Rectal smooth muscle tissue (tissue), 1 donor: ENCODE results near the gene ITGA7.

Experiments used
- H3K27ac ChIP-seq: one replicate; pipeline ENCODE4 v1.7.0; 2013; ENCODE audit warnings: low read depth, low read length, inconsistent platforms
- H3K27me3 ChIP-seq: one replicate; pipeline ENCODE4 v1.7.0; 2013; ENCODE audit warnings: low read length; ENCODE audit not compliant: control insufficient read depth, insufficient read depth
- H3K36me3 ChIP-seq: one replicate; pipeline ENCODE4 v1.7.0; 2013; ENCODE audit warnings: low read length; ENCODE audit not compliant: control insufficient read depth, insufficient read depth
- H3K4me1 ChIP-seq: one replicate; pipeline ENCODE4 v1.7.0; 2013; ENCODE audit warnings: low read length; ENCODE audit not compliant: control insufficient read depth, insufficient read depth
- H3K4me3 ChIP-seq: one replicate; pipeline ENCODE4 v1.7.0; 2013; ENCODE audit warnings: low read length
- H3K9ac ChIP-seq: one replicate; pipeline ENCODE4 v1.7.0; 2013; ENCODE audit warnings: low read length

The ITGA7 gene

DNA sequence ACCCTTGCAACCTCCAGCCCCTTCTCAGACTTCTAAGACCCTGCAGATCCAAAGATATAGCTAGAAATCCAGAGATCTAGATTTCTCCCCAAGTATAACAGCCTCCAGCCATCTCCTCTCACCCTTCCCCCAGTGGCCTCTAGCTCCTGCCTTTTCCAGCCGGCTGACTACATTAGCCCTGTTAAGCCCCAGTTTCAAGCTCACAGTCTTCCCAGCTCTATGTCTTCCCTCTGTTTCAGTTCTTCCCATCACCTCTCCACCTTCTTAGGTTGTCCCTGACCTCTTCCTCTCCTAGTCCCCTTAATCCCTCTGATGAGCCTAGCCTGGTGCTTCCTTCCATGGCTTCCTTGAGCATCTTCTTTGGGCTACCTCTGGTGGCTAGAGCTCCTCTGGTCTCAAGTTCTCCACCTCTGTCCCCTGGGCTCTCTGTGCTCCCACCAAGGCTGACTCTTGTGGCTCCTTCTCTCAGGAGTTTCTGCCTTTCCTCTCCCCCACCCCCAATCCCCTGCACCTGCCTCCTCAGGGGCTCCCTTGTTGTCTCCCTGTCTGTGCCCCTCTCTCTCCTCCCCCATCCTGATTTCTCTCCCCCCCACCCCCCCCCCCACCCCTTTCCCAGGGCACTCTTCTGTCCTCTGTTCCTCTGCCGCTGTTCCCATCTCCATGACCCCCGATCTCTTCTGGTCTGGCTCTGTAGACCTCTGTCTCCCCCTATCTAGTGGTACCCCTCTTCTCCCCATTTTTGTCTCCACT, 34.4 kb upstream of the ITGA7 start:
- Histone ChIP-seq H3K27me3 (no peaks in the 10 kb centered on the region), H3K27ac (peak overlapping the region; percentile 77), H3K4me1 (peaks cover 8% of the 10 kb centered on the region), H3K4me3 (peak overlapping the region; percentile 50), H3K36me3 (no peaks in the 10 kb centered on the region), H3K9ac (no peak overlapping the region)

DNA sequence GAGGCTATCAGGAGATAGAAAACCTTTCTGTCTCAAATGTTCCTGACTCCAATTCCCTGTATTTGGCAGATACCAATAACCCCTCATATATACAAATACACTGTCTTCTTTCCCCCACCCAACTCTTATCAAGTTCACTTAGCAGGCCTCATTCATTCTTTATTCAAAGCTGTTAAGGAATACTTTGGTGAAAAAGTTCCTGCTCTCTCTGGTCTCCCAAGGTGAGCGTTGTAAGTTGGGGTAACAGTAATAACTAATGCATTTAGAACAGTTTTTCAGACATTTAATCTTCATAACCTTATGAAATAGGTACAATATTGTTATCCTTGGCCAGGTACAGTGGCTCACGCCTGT, 31.3 kb upstream of the ITGA7 start:
- Histone ChIP-seq H3K27ac (peak overlapping the region; percentile 81), H3K36me3 (no peaks in the 10 kb centered on the region), H3K9ac (no peak overlapping the region), H3K4me3 (no peak overlapping the region), H3K4me1 (peaks cover 6% of the 10 kb centered on the region), H3K27me3 (no peaks in the 10 kb centered on the region)

DNA sequence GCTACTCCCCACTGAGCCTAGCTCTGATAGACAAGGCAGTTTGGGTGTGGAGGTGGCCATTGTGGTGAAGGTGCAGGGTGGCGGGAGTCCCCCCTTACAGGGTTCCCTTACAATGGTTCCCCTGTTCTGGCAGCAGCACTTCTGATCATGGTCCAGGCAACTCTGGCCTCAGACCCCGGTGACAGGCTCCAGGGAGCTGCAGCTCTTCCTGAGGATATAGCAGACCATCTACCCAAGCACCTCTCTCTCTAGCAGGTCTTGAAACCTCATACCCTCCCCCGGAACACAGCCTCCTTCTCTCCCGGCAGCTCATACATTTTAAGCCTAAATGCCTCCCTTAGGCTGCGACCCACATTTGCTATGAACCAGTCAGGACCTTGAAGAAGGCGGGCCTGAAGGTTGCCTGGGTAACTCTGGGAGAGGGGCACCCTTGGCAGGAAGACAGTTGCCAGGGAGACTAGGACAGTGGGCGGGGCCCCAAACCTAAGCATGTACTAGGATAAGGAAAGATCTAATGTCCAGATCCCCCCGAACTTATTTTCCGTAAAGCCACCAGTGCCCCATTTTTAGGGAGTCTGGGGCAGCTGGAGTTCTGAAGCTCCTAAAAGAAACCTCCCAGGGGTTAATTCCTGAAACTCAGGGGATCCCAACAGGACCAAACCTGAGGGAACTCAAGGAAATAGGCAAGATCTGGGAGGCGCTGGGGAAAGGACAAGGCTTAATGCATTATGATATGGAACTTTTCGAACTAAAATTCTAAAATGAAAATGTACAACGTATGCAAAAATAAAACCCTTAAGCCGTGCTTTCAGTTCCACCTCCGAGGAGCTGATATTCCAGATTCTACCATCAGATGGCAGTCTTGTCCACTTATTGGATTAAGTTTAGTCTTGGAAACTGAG, 30.7 kb upstream of the ITGA7 start:
- peak overlapping the region; percentile 83 for H3K9ac ChIP-seq
- peak overlapping the region; percentile 79 for H3K4me3 ChIP-seq

DNA sequence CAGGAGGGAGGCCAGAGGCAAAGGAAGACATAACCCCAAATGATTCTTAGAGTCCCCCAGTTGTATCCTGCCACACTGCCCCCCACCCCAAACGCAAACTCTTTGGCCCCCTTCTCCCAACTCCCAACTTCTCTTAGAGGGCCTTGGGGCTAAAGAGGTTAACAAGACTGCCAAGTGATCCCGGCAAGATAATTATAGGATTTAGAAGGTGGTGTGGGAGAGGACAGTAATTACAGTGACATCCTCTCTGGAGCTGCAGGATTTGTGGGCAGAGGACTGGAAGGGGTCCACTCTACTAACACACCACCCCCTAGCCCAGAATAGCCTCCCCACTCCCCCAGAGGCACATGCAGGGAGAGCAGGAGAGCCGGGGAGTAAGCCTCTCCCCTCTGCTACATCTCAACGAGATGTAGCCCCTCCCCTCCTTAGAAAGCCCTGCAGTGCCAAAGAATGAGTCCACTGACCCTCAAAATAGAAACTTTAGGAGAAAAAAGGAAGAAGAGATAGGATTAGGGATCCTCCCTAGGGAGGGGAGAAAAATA, 29.9 kb upstream of the ITGA7 start:
- peak overlapping the region; percentile 81 for H3K27ac ChIP-seq

More for the DNA sequence above, 30.7 kb upstream of the ITGA7 start:
- Histone ChIP-seq H3K27me3 (no peaks in the 10 kb centered on the region), H3K36me3 (no peaks in the 10 kb centered on the region), H3K4me1 (peaks cover 6% of the 10 kb centered on the region), H3K27ac (peak overlapping the region; percentile 81)

DNA sequence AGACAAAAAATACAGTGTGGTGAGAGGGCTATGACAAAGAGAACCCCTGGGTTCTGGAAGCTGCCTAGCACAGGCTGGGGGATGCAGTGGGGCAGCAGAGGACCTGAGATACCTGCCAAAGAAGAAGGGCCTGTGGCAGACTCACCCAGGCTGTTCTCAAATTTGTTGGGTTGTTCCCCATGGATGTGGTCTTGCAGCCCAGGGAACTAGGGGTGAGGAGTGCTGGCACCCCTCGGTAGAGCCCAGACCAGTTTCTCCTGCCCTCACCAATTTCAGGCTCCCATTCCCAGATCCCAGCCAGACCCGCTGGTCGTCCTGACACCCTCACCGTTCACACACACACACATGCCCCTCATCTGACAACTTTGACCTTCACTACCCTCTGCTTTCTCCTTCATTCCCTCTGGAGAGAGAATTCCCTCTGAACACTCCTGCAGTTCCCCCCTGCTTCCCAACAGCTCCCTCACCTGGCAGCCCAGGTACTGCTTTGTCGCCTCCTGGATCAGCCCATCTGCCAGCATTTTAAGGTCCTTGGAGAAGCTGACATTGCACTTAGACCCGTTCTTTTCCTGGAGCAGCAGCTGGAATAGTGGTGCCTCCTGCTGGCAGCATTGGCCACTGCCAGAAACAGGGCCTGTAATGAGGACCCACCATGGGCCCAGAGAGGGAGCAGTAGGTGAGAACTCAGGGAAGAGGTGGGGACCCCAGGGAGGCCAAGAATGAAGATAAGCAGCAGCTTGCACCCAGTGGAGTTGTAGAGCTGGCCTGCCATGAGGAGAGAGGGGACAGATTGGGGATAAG, 29.3 kb upstream of the ITGA7 start:
- Histone ChIP-seq H3K9ac (no peak overlapping the region), H3K27ac (no peak overlapping the region), H3K4me1 (peaks cover 6% of the 10 kb centered on the region), H3K27me3 (no peaks in the 10 kb centered on the region), H3K4me3 (no peak overlapping the region), H3K36me3 (no peaks in the 10 kb centered on the region)

More for the DNA sequence above, 29.9 kb upstream of the ITGA7 start:
- Histone ChIP-seq H3K9ac (no peak overlapping the region), H3K4me1 (peaks cover 6% of the 10 kb centered on the region), H3K36me3 (no peaks in the 10 kb centered on the region), H3K27me3 (no peaks in the 10 kb centered on the region), H3K4me3 (peak overlapping the region; percentile 79)

DNA sequence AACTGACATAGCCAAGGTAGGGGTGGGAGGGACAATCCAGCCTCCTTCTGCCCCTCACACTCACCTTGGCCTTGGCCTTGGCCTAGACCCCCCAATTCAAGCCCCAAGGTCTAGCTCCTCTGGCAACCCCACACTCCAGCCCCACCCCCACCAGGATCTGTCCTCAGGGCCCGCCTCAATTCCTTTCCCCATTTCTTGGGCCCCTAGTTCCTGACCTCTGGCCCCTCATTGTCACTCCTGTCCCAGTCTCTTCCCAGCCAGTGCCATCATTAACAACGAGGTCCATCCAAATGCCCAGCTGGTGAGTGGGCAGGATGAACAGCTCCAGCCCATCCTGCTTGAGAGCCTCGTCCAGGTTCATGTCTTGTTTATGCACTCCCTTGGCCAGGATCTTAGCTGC, 28.4 kb upstream of the ITGA7 start:
- H3K36me3 ChIP-seq, result no peaks in the 10 kb centered on the region
- no peak overlapping the region for H3K27ac ChIP-seq
- no peaks in the 10 kb centered on the region for H3K27me3 ChIP-seq
- peaks cover 7% of the 10 kb centered on the region for H3K4me1 ChIP-seq
- no peak overlapping the region for H3K4me3 ChIP-seq
- no peak overlapping the region for H3K9ac ChIP-seq

DNA sequence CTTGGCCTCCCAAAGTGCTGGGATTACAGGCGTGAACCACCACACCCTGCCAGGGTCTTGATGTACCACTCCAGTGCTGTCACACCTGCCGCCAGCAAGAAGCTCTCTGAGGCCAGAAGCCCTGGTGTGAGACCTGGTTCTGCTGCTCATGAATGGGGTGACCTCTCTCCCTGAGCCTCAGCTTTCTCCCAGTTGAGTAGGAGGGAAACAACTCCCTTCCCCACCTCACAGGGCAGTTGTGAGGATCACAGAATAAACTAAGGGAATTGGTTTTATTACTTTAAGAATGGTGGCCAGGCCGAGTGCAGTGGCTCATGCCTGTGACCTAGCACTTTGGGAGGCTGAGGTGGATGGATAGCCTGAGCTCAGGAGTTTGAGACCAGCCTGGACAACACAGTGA, 26.9 kb upstream of the ITGA7 start:
- no peak overlapping the region for H3K9ac ChIP-seq

DNA sequence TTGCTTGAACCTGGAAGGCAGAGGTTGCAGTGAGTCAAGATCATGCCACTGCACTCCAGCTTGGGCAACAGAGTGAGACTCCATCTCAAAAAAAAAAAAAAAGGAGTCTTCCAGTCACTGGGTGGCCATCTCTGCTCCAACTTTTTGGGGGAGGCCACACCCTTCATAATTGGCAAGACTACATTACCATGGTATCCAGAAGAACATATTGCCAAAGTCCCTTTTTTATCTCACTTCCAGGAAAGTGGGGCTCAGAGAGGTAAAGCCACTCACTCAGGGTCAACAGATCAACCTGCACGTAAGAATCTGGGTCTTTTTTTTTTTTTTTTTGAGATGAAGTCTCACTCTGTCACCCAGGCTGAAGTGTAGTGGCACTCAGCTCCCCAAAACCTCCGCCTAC, 26.2 kb upstream of the ITGA7 start:
- H3K27ac ChIP-seq, result no peak overlapping the region
- H3K9ac ChIP-seq, result no peak overlapping the region
- no peaks in the 10 kb centered on the region for H3K27me3 ChIP-seq
- H3K4me1 ChIP-seq, result peaks cover 12% of the 10 kb centered on the region
- no peak overlapping the region for H3K4me3 ChIP-seq
- no peaks in the 10 kb centered on the region for H3K36me3 ChIP-seq

More for the DNA sequence above, 26.9 kb upstream of the ITGA7 start:
- no peaks in the 10 kb centered on the region for H3K27me3 ChIP-seq
- peaks cover 12% of the 10 kb centered on the region for H3K4me1 ChIP-seq
- no peak overlapping the region for H3K4me3 ChIP-seq
- no peaks in the 10 kb centered on the region for H3K36me3 ChIP-seq
- H3K27ac ChIP-seq, result no peak overlapping the region

DNA sequence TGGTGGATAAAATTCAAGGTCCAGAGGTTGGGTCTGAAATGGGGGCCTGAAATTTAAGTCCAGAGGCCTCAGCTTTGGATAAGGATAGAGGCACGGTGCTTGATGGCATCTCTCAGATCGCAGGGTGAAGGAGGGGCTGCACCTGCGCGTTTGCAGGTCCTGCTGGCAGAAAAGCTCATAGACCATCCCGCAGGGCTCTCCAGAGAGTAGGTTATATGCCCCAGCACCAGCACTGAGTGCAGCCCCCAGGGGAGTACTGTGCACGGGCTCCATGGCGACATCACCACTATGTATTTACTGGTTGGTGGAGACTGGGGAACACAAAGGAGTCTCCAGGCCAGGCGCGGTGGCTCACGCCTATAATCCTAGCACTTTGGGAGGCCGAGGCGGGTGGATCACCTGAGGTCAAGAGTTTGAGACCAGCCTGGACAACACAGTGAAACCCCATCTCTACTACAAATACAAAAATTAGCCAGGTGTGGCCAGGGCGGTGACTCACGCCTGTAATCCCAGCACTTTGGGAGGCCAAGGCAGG, 25.4 kb upstream of the ITGA7 start:
- Histone ChIP-seq H3K27me3 (no peaks in the 10 kb centered on the region), H3K4me1 (peaks cover 8% of the 10 kb centered on the region), H3K27ac (no peak overlapping the region), H3K4me3 (no peak overlapping the region), H3K36me3 (no peaks in the 10 kb centered on the region), H3K9ac (no peak overlapping the region)

DNA sequence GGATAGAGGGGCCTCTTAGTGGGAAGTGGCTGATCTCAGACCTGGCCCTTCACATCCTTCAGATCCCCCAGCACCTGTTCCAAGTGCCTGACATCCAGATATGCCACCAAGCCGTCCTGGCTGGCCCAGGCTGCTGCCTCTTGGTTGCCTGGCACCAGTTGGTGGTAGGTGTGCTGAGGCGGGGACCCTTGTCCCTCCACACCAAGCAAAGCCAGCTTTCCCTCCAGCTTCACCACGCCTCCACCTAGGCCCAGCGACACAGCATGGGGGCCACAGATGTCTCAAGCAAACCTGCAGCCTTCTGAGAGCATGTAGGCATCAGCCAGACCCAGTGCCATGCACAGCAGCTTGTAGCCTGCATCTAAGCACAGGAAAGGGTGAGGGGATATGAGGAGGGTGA, 24.6 kb upstream of the ITGA7 start:
- Histone ChIP-seq H3K4me1 (peaks cover 10% of the 10 kb centered on the region), H3K4me3 (no peak overlapping the region), H3K9ac (no peak overlapping the region), H3K36me3 (no peaks in the 10 kb centered on the region), H3K27me3 (no peaks in the 10 kb centered on the region), H3K27ac (peak overlapping the region; percentile 50)

DNA sequence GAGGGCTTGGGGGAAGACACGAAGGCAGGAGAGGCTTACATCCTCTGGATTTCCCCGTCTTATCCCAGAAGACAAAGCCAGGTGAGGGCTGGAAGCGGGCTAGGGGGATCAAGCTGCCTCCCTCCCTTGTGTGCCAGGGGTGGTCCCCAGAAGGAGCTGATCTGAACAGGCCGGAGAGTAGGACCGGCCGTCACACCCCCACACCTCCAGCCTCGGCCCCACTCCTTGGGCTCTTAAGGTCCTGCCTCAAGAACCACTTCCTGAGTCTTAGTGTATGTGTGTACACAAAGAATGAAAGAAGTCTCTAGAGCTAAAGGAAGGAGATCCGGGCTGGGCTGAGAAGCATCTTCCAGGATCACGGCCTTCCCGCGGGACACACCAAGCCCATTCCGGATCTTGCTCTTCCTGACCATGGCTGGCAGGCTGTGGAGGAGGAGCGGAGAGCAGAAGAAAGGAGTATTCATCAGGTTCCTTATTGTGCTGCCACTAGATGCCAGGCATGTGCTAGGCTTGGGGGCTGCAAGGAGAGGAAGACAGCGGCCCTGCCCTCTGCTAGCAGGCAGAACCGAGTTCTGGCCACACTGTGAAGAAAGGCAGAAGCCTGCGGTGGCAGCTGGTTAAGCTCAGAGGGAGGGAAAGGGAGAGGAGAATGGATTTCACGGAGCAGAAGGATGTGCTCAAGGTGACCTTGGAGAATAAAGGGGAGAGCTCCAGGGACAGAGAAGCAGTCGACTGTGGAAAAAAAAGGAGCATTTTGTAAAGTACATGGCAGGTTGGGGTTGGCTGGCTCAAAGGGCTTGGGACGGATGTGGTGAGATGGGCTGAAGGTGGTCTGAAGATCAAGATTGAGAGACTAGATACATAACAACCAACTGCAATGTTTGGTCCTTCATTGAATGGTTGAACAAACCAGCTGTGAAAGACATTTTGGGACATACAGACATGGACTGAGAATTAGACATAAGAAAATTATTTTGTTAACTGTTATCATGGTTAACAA, 22.4 kb upstream of the ITGA7 start:
- Histone ChIP-seq H3K4me1 (peaks cover 19% of the 10 kb centered on the region), H3K9ac (peak overlapping the region; percentile 82), H3K36me3 (peaks cover 16% of the 10 kb centered on the region), H3K4me3 (peak overlapping the region; percentile 69), H3K27me3 (no peaks in the 10 kb centered on the region), H3K27ac (peak overlapping the region; percentile 98)
